ENCODE results near the gene SGK1.

SGK1 gene

DNA sequence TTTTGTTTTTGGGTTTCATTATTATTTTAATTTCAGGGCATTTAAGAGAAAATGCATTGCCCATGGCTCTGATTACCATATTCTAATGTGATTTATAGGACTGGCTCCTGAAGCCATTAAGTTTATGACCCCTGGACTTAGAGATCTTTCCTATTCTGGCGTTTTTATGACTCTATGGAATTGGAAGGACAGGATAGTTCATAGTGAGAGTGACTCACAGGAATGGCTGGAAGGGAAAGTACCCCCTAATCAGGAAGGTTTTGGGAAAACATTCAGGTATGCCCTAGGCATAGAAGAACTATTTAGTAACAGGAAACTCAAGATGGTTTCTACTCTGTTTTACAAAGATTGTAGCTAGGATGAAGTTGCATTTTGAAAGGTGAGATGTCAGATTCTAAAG lies 156.9 kb downstream of the SGK1 start:
- no peak for DNase-seq (ENCODE audit: extremely low read depth, insufficient read length)
- H3K27me3 ChIP-seq (replicated peaks; ENCODE audit: control insufficient read depth, insufficient read depth, low read length) = no peaks in the 10 kb centered on the region; the same call in 1 of the 2 replicates
- TF ChIP-seq, protein P1, sequence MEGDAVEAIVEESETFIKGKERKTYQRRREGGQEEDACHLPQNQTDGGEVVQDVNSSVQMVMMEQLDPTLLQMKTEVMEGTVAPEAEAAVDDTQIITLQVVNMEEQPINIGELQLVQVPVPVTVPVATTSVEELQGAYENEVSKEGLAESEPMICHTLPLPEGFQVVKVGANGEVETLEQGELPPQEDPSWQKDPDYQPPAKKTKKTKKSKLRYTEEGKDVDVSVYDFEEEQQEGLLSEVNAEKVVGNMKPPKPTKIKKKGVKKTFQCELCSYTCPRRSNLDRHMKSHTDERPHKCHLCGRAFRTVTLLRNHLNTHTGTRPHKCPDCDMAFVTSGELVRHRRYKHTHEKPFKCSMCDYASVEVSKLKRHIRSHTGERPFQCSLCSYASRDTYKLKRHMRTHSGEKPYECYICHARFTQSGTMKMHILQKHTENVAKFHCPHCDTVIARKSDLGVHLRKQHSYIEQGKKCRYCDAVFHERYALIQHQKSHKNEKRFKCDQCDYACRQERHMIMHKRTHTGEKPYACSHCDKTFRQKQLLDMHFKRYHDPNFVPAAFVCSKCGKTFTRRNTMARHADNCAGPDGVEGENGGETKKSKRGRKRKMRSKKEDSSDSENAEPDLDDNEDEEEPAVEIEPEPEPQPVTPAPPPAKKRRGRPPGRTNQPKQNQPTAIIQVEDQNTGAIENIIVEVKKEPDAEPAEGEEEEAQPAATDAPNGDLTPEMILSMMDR (IDR thresholded peaks at IDR 0.05; ENCODE audit: insufficient read depth, low read length, poor library complexity, severe bottlenecking) = no peak
- H3K4me3 ChIP-seq (replicated peaks; ENCODE audit: low read depth, low read length) = no peak overlapping the region
- no peaks in the 10 kb centered on the region for H3K36me3 ChIP-seq (ENCODE audit: control insufficient read depth, insufficient read depth, low read length)

GRCh38 chr6:134152767-134153485 lies 165.0 kb downstream of the SGK1 start:
- H3K27me3 ChIP-seq (replicated peaks; ENCODE audit: control insufficient read depth, insufficient read depth, low read length) = no peaks in the 10 kb centered on the region
- TF ChIP-seq, protein P1 (IDR thresholded peaks at IDR 0.05; ENCODE audit: insufficient read depth, low read length, poor library complexity, severe bottlenecking) = no peak
- no peak for DNase-seq (ENCODE audit: extremely low read depth, insufficient read length)
- H3K36me3 ChIP-seq (ENCODE audit: control insufficient read depth, insufficient read depth, low read length) = no peaks in the 10 kb centered on the region
- no peak overlapping the region for H3K4me3 ChIP-seq (replicated peaks; ENCODE audit: low read depth, low read length)

GRCh38 chr6:134148566-134148965 lies 169.3 kb downstream of the SGK1 start:
- H3K36me3 ChIP-seq (ENCODE audit: control insufficient read depth, insufficient read depth, low read length) = no peaks in the 10 kb centered on the region
- no peak overlapping the region for H3K4me3 ChIP-seq (replicated peaks; ENCODE audit: low read depth, low read length)
- TF ChIP-seq, protein P1 (IDR thresholded peaks at IDR 0.05; ENCODE audit: insufficient read depth, low read length, poor library complexity, severe bottlenecking) = no peak
- no peak for DNase-seq (ENCODE audit: extremely low read depth, insufficient read length)
- no peaks in the 10 kb centered on the region; the same call in 1 of the 2 replicates for H3K27me3 ChIP-seq (replicated peaks; ENCODE audit: control insufficient read depth, insufficient read depth, low read length)

DNA sequence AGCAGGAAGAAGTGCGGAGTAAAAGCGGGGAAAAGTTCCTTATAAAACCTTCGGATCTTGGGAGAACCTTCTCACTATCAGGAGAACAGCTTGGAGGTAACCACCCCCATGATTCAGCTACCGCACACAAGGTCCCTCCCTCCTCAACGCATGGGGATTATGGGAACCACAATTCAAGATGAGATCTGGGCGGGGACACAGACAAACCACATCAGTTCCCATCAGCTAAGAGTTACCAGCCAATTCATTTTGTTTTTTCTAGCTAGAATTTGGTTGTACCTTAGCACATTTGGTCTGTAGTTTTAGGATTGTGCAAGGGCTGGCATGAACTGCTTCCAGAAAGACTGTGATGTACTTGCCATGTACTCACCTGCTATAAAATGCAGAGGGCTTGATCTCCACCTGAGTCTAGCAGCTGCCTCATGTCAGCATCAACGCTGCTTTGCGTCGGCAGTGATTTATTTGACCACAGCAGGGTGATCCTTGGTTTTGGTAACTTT lies 170.8 kb downstream of the SGK1 start:
- H3K36me3 ChIP-seq (ENCODE audit: control insufficient read depth, insufficient read depth, low read length) = no peaks in the 10 kb centered on the region
- TF ChIP-seq, protein P1 (IDR thresholded peaks at IDR 0.05; ENCODE audit: insufficient read depth, low read length, poor library complexity, severe bottlenecking) = no peak
- no peaks in the 10 kb centered on the region; the same call in 1 of the 2 replicates for H3K27me3 ChIP-seq (replicated peaks; ENCODE audit: control insufficient read depth, insufficient read depth, low read length)
- no peak for DNase-seq (ENCODE audit: extremely low read depth, insufficient read length)
- H3K4me3 ChIP-seq (replicated peaks; ENCODE audit: low read depth, low read length) = no peak overlapping the region

GRCh38 chr6:134146268-134147033 lies 171.5 kb downstream of the SGK1 start:
- Histone ChIP-seq H3K4me3 (replicated peaks; ENCODE audit: low read depth, low read length) (no peak overlapping the region), H3K27me3 (replicated peaks; ENCODE audit: control insufficient read depth, insufficient read depth, low read length) (no peaks in the 10 kb centered on the region; the same call in 1 of the 2 replicates)
- DNase-seq (ENCODE audit: extremely low read depth, insufficient read length) = no peak

More at GRCh38 chr6:134146268-134147033, 171.5 kb downstream of the SGK1 start:
- TF ChIP-seq, protein P1 (IDR thresholded peaks at IDR 0.05; ENCODE audit: insufficient read depth, low read length, poor library complexity, severe bottlenecking) = no peak
- H3K36me3 ChIP-seq (ENCODE audit: control insufficient read depth, insufficient read depth, low read length) = no peaks in the 10 kb centered on the region

Data from GM06990 (cell line).